Activated CD8-positive, alpha-beta memory T cell treated with anti-CD3 and anti-CD28 coated beads for 1 hour (primary cell): ENCODE data around the gene HOXA6.
A peak's percentile ranks its signal among the peaks of the same experiment; 100 is the strongest.

Experiments
- DNase-seq, 2 donors: peaks; one replicate each; pipeline ENCODE4 v3.0.0-alpha.2; 2020; ENCODE audit warnings: low read depth in 1 of 2; ENCODE audit errors: extremely low read depth in 1 of 2

The HOXA6 gene

GRCh38 chr7:27163288-27164044 is 15.9 kb upstream of the HOXA6 start:
- DNase-seq = no peak

GRCh38 chr7:27162561-27163287 is 15.2 kb upstream of the HOXA6 start:
- no peak for DNase-seq

DNA sequence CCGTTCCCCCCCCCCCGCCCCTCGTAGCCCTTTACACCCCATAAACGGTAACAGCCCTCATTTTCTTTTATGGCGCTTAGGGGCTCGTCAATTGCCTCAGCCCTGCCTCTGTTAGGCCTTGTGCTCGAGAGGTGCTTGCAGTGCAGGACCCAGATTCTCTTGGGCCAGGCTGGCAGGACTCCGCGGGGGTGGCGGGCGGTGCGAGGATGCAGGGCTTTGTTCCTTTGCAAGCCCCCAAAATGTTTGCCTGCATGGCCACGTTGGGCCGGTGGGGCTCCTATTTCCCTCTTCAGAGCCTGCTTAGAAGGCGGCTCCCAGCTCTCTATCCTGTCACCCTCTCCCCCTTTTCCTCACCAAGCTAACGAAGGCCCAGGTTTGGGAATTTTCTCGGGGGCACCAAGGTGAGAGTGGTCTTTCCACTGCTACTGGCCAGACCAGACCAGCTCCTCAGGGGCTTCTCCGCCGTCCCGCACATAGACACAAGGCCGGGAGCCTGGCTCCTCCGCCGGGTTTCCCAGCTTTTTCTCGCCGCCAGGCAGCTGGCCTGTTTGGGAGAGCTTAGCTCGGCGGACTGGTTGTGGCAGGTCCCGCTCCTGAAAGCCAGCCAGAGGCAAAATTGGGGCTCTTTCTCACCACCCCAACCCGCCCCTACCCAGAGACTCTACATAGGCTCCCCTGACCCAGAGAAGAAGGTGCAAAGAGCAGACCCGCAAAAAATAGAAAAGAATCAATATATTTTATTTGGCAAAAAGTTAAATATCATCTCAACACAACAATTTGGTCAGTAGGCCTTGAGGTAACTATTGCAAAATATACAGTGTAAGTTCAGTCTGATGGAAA is 14.4 kb upstream of the HOXA6 start:
- no peak for DNase-seq

GRCh38 chr7:27161214-27161720 is 13.7 kb upstream of the HOXA6 start:
- no peak for DNase-seq

GRCh38 chr7:27160546-27161213 is 13.1 kb upstream of the HOXA6 start:
- peak; percentile 68 to 81 for DNase-seq

DNA sequence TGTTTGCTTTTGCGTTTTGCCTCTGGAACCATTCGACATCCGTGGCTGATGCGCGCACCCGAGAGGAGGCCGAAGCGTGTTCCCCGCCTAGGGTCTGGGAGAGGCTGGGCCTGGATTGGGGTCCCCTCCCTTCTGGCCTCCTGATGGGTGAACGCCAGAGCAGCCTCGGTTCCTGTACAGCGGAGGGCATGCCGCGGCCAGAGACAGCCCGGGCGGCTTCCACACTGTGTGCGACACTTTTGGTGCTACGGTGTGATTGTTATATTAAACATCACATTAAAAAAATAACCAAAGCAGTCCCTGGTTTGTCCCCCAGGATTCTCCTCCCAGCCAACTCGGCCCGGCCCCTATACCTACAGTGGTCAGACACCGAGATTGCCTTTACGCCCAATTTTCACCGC is 12.6 kb upstream of the HOXA6 start:
- no peak for DNase-seq

- no peak for DNase-seq
These were observed 11.9 kb upstream of the HOXA6 start for GRCh38 chr7:27159266-27160144.

- DNase-seq = no peak
These were observed 11.1 kb upstream of the HOXA6 start for GRCh38 chr7:27158436-27159265.

DNA sequence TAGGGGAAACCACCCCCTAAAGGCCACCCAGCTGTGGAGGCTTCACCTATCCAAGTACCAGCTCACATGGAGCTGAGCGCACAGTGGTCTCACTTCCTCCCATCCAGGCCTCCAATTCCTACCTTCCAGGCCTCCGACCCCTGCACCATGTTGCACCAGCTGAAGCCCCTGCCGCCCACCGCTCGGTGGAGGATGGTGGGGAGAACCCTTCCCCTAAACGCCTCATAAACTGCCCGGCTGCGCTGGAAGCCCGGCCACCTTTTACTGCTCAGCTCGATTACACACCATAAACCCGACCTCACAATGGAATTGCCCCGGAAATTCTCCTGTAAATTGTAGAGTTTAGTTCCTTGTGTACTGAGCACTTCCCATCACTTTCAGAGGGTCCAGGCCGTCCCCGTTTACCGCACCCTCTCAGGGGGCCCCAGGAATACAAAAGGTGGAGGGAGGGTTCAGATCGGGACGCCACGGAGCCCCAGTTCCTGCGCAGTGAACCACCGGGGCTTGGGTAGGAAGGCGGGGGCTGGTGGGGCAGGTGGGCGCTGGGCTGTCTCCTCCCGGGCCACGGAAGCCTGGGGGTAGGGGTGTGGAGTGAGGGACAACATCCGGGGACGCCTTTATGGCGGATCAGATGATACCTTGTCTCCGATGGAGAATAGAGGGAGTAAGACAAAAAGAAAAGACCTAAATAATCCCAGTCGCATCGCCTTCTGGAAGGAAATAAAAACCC is 10.3 kb upstream of the HOXA6 start:
- no peak for DNase-seq

DNA sequence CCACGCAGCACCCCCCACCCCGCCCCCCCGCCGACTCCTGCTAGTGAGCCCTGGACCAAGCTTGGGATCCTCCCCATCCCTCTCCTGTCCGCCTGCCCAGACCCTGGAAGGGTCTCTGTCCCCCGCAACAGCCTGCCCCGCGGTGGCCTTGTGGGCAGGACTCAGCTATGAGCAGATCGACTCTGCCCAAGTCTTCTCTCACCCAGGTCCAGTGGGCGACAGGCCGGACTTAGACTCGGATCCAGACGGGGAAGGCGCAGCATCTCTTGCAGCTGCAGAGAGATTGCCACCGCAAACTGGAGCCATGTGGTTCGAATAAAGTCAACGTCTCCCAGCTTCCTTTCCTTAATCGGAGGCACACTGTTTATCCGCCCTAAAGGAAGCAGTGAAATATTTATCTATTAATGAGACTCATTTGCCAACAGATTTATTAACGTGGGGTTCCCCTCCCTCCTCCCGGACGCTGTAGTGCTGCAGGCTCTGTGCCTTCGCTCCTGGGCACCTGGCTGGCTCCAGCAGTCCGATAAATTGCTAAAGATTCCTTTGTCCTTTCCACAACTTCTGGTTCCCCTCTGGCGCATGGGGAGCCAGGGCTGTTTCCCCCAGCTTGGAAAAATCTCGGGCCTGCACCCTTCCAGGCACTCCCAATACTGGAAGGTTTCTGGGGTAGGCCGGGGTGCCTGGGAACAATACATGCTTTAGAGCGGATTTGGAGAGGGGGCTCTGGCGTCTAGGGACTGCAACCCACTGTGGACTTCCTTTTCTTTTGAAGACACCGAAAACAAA is 9.5 kb upstream of the HOXA6 start:
- no peak for DNase-seq

DNA sequence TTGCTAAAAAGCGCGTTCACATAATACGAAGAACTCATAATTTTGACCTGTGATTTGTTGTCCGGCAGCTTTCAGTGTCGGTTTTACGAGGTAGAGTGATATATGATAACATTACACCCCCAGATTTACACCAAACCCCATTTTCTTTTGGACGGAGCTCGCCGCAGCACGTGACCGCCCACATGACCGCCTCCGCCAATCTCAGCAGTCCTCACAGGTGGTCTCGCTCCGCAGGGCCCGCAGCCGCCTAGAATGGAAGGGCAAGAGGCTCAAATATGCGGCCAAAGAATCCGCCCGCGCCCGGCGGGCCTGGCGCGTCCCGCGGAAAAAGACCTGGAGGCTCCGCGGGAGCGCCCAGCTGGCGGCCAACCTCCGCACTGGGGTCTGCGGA is 8.9 kb upstream of the HOXA6 start, which contains the start of gene HOXA7:
HOXA7 (minus strand) TSS at position 168 of the 391 bp plus-strand sequence; CDS start at position 38, 130 bp downstream.
- DNase-seq = no peak

DNA sequence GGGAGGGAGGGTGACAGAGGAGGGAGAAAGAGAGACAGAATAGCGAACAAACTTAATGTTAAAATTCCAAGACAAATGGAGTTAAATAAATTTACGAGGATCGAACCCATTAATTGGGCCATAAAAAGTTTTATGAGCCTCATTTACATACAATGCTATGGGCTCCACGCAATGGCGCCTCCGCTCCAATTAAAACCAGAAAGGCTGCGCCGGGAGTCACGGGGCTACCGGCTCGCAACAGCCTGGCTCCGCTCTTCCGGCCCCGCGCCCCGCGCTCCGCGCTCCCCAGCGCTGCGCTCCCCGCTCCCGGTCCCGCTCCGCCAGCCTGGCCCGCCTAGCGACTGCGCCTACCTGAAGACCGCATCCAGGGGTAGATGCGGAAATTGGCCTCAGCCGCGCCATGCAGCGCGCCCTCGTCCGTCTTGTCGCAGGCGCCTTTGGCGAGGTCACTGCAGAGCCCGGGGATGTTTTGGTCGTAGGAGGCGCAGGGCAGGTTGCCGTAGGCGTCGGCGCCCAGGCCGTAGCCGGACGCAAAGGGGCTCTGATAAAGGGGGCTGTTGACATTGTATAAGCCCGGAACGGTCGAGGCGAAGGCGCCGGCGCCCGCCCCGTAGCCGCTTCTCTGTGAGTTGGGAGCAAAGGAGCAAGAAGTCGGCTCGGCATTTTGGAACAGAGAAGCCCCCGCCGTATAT is 8.4 kb upstream of the HOXA6 start:
- DNase-seq = no peak

GRCh38 chr7:27154901-27155815 is 7.6 kb upstream of the HOXA6 start:
- DNase-seq = no peak

- DNase-seq = no peak
These were observed 6.8 kb upstream of the HOXA6 start for GRCh38 chr7:27154369-27154768.

DNA sequence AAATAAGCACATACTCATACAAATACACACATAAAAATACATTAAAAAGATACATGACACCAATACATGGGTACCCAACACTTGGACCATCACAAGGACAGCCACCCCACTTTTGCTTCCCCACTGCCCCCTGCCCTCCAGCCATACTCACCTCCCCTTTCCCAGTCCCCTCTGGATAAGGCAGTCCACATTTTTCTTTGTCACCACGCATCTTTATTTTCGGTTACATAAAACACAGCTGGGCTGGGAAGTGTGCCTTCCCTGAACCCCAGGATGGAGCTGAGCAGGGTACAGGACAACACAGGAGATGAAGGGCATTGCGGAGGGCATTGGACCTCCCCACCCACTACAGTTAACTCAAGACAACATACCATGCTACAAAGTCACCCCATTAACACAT is 6.0 kb upstream of the HOXA6 start:
- no peak for DNase-seq
